ENCODE results near the gene PGF. TPM values are rescaled to one million over a fixed set of nuclear protein-coding genes. Genes with fewer than 3 reads are reported as not detected.
"Not testable (repeated sequence)": the region's sequence is repeated elsewhere in the genome, so short reads cannot be mapped to it uniquely, and the experiment has no call there.

Gene PGF
- total and polyA plus RNA-seq, 4 experiments from 2014 or later, result 0.11 to 0.13 TPM; not detected in 2

- Mint-ChIP-seq H3K4me1 (peaks cover 19 to 34% (median 24%) of the 10 kb centered on the region in 4 donors), H3K36me3 (no peaks in the 10 kb centered on the region), H3K27me3 (peaks cover 2 to 4% of the 10 kb centered on the region in 2 donors), H3K27ac (no peak overlapping the region), H3K4me3 (no peak overlapping the region), H3K9me3 (peaks cover 0 to 8% (median 0%) of the 10 kb centered on the region in 8 donors)
- Histone ChIP-seq H3K4me3 (ENCODE audit: low read length in 2 of 2) (no peak overlapping the region), H3K36me3 (ENCODE audit: insufficient read depth, low read length) (no peaks in the 10 kb centered on the region), H3K9me3 (ENCODE audit: control insufficient read depth in 1 of 2, low read length in 2 of 2) (no peaks in the 10 kb centered on the region), H3K27me3 (ENCODE audit: insufficient read depth, low read length) (no peaks in the 10 kb centered on the region), H3K27ac (ENCODE audit: low read depth, low read length) (no peak overlapping the region), H3K4me1 (ENCODE audit: insufficient read depth, low read length) (peaks cover 15% of the 10 kb centered on the region)
- intact Hi-C loops (cut with micrococcal nuclease), result no loop called here
- CTCF ChIA-PET (ENCODE audit: partially characterized antibody), result interaction anchor here (1.0 to 1.4 kb wide), 2 partner anchors 11 to 189 kb away, joined by 3 read pairs; no protein-coding TSS in a partner anchor
- no peak for DNase-seq
- POLR2A ChIA-PET (ENCODE audit: partially characterized antibody), result interaction anchor here (0.7 kb wide), 1 partner anchor 12 kb away, joined by 4 read pairs; no protein-coding TSS in a partner anchor
Measured at GRCh38 chr14:74934041-74934440, 21.4 kb downstream of the PGF start.

GRCh38 chr14:74932936-74933335, 22.5 kb downstream of the PGF start:
- peaks cover 18 to 31% (median 22%) of the 10 kb centered on the region in 4 donors for H3K4me1 Mint-ChIP-seq
- H3K9me3 Mint-ChIP-seq; H3K27me3 ChIP-seq (ENCODE audit: insufficient read depth, low read length); H3K27me3 Mint-ChIP-seq; H3K36me3 Mint-ChIP-seq; POLR2A ChIA-PET (ENCODE audit: partially characterized antibody); H3K36me3 ChIP-seq (ENCODE audit: insufficient read depth, low read length); H3K9me3 ChIP-seq (ENCODE audit: control insufficient read depth in 1 of 2, low read length in 2 of 2); H3K27ac ChIP-seq (ENCODE audit: low read depth, low read length); DNase-seq; intact Hi-C loops (cut with micrococcal nuclease); H3K4me3 ChIP-seq (ENCODE audit: low read length in 2 of 2); H3K27ac Mint-ChIP-seq; H3K4me3 Mint-ChIP-seq: not testable (repeated sequence)
- CTCF ChIA-PET (ENCODE audit: partially characterized antibody), result interaction anchor here (1.4 kb wide), 1 partner anchor 190 kb away, joined by 3 read pairs; no protein-coding TSS in a partner anchor
- H3K4me1 ChIP-seq (ENCODE audit: insufficient read depth, low read length), result peaks cover 15% of the 10 kb centered on the region

DNA sequence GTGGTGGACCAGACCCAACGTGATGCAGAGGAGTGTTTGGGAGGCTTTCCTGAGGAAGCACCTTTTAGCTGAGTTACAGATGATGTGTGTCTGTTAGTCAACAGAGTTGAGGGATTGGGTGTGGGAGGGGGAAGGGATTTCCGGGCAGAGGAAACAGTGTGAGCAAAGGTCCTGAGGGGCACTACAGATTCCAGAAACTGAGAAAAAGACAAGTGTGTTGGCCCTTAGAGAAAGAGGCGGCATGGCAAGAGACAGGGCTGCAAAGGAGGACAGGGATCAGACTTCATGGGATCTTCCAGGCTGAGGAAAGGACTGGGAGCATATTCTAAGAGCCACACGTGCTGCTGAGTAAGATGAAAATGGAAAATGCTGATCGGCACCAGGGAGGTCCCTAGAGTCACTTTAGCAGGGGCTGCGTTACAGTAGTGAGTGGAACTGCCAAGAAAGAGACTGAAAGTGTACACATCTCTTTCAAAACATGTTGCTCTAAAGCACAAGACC, 22.9 kb downstream of the PGF start:
- POLR2A ChIA-PET (ENCODE audit: partially characterized antibody), result interaction anchor here (0.8 kb wide), 1 partner anchor 9 kb away, joined by 3 read pairs; no protein-coding TSS in a partner anchor
- Histone ChIP-seq H3K4me1 (ENCODE audit: insufficient read depth, low read length) (peaks cover 11% of the 10 kb centered on the region), H3K36me3 (ENCODE audit: insufficient read depth, low read length) (no peaks in the 10 kb centered on the region), H3K4me3 (ENCODE audit: low read length in 2 of 2) (no peak overlapping the region), H3K27ac (ENCODE audit: low read depth, low read length) (no peak overlapping the region), H3K27me3 (ENCODE audit: insufficient read depth, low read length) (no peaks in the 10 kb centered on the region), H3K9me3 (ENCODE audit: control insufficient read depth in 1 of 2, low read length in 2 of 2) (no peaks in the 10 kb centered on the region)
- CTCF ChIA-PET (ENCODE audit: partially characterized antibody), result interaction anchor here (1.3 to 1.4 kb wide), 2 partner anchors 71 to 156 kb away, joined by 3 to 5 read pairs; no protein-coding TSS in a partner anchor
- Mint-ChIP-seq H3K36me3 (no peaks in the 10 kb centered on the region), H3K27ac (peak overlapping the region in 3 of 7 donors; percentile 5 to 15 (median 13)), H3K4me1 (peaks cover 15 to 26% (median 18%) of the 10 kb centered on the region in 4 donors), H3K9me3 (peaks cover 0 to 2% (median 0%) of the 10 kb centered on the region in 8 donors), H3K27me3 (peaks cover 2 to 4% of the 10 kb centered on the region in 2 donors), H3K4me3 (no peak overlapping the region)
- DNase-seq, result no peak
- intact Hi-C loops (cut with micrococcal nuclease), result no loop called here

DNA sequence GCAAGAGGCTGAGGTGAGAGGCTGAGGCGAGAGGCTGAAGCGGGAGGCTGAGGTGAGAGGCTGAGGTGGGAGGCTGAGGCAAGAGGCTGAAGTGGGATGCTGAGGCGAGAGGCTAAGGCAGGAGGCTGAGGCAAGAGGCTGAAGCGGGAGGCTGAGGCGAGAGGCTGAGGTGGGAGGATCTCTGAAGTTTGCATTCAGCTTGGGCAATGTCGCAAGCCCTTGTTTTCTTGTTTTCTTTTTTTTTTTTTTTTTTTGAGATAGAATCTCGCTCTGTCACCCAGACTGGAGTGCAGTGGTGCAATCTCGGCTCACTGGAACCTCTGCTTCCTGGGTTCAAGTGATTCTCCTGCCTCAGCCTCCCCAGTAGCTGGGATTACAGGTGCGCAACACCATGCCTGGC, 23.7 kb downstream of the PGF start:
- H3K9me3 Mint-ChIP-seq; H3K27me3 ChIP-seq (ENCODE audit: insufficient read depth, low read length); DNase-seq; H3K4me3 ChIP-seq (ENCODE audit: low read length in 2 of 2); intact Hi-C loops (cut with micrococcal nuclease); H3K27me3 Mint-ChIP-seq; H3K9me3 ChIP-seq (ENCODE audit: control insufficient read depth in 1 of 2, low read length in 2 of 2); H3K4me1 ChIP-seq (ENCODE audit: insufficient read depth, low read length); H3K4me3 Mint-ChIP-seq; H3K36me3 ChIP-seq (ENCODE audit: insufficient read depth, low read length); H3K36me3 Mint-ChIP-seq; H3K27ac ChIP-seq (ENCODE audit: low read depth, low read length); H3K27ac Mint-ChIP-seq: not testable (repeated sequence)
- POLR2A ChIA-PET (ENCODE audit: partially characterized antibody), result interaction anchor here (0.8 kb wide), 1 partner anchor 10 kb away, joined by 3 read pairs; no protein-coding TSS in a partner anchor
- CTCF ChIA-PET (ENCODE audit: partially characterized antibody), result interaction anchor here (1.2 to 1.4 kb wide), 3 partner anchors 14 to 157 kb away, joined by 3 to 5 read pairs (median 5); no protein-coding TSS in a partner anchor
- peaks cover 9 to 19% (median 11%) of the 10 kb centered on the region in 4 donors for H3K4me1 Mint-ChIP-seq

DNA sequence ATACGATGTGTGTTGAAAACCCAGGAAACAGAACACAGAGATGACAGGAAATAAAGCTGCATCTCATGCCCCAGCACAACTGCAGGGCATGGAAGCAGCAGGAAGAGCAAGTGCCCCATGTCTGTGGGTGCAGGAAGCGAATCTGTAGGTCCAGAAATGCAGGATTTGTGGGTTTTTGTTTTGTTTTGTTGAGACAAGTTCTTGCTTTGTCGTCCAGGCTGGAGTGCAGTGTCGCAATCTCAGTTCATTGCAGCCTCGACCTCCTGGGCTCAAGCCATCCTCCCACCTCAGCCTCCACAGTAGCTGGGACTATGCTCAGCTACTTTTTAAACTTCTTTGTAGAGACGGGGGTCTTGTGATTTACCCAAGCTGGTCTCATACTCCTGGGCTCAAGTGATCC, 26.2 kb downstream of the PGF start:
- CTCF ChIA-PET (ENCODE audit: partially characterized antibody), result interaction anchor here (1.1 to 1.6 kb wide), 3 partner anchors 10 to 68 kb away, joined by 3 read pairs; no protein-coding TSS in a partner anchor
- H3K36me3 Mint-ChIP-seq, result no peaks in the 10 kb centered on the region

GRCh38 chr14:74927225-74927624, 28.2 kb downstream of the PGF start:
- Mint-ChIP-seq H3K27ac (no peak overlapping the region), H3K9me3 (peaks cover 0 to 4% (median 0%) of the 10 kb centered on the region in 8 donors), H3K4me1 (peaks cover 4 to 17% (median 7%) of the 10 kb centered on the region in 4 donors), H3K36me3 (no peaks in the 10 kb centered on the region), H3K4me3 (no peak overlapping the region), H3K27me3 (peaks cover 5 to 10% of the 10 kb centered on the region in 2 donors)
- intact Hi-C loops (cut with micrococcal nuclease), result no loop called here
- ChIA-PET CTCF (ENCODE audit: partially characterized antibody) (no interaction called here), POLR2A (ENCODE audit: partially characterized antibody) (no interaction called here)
- Histone ChIP-seq H3K4me1 (ENCODE audit: insufficient read depth, low read length) (peaks cover under 1% of the 10 kb centered on the region), H3K4me3 (ENCODE audit: low read length in 2 of 2) (no peak overlapping the region), H3K9me3 (ENCODE audit: control insufficient read depth in 1 of 2, low read length in 2 of 2) (no peaks in the 10 kb centered on the region), H3K27ac (ENCODE audit: low read depth, low read length) (no peak overlapping the region), H3K36me3 (ENCODE audit: insufficient read depth, low read length) (no peaks in the 10 kb centered on the region), H3K27me3 (ENCODE audit: insufficient read depth, low read length) (no peaks in the 10 kb centered on the region)
- DNase-seq, result no peak

More for the DNA sequence above, 26.2 kb downstream of the PGF start:
- H3K36me3 ChIP-seq (ENCODE audit: insufficient read depth, low read length), result no peaks in the 10 kb centered on the region
- no peak for DNase-seq
- POLR2A ChIA-PET (ENCODE audit: partially characterized antibody), result no interaction called here
- H3K27me3 ChIP-seq (ENCODE audit: insufficient read depth, low read length), result no peaks in the 10 kb centered on the region
- H3K27ac ChIP-seq (ENCODE audit: low read depth, low read length), result no peak overlapping the region
- intact Hi-C loops (cut with micrococcal nuclease), result no loop called here
- no peaks in the 10 kb centered on the region for H3K9me3 ChIP-seq (ENCODE audit: control insufficient read depth in 1 of 2, low read length in 2 of 2)
- Mint-ChIP-seq H3K4me3 (no peak overlapping the region), H3K4me1 (peaks cover 6 to 16% (median 10%) of the 10 kb centered on the region in 4 donors), H3K27ac (no peak overlapping the region), H3K27me3 (peaks cover 5 to 8% of the 10 kb centered on the region in 2 donors), H3K9me3 (peaks cover 0 to 4% (median 0%) of the 10 kb centered on the region in 8 donors)
- no peak overlapping the region for H3K4me3 ChIP-seq (ENCODE audit: low read length in 2 of 2)
- H3K4me1 ChIP-seq (ENCODE audit: insufficient read depth, low read length), result peaks cover 5% of the 10 kb centered on the region

DNA sequence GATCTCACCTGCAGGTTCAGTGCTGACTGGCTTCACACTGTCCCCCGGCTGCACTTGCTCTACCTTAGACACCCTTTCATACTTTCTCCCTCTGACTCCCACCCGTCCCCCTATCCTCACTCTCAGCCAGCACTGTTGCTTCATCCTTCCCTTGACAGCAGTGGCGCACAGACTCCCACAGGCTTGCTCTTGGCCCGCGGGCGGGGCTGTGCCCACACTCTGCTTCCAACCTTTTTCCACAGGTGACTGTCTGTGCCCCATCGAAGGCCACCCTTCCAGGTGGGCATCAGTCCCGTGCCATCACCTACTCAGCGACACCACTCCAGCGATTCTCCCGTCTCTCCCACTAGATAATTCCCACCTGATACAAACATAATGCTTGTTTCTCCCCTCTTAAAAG, 31.3 kb downstream of the PGF start:
- intact Hi-C loops (cut with micrococcal nuclease), result no loop called here
- Mint-ChIP-seq H3K27ac (peak overlapping the region in 1 of 7 donors; percentile 58), H3K9me3 (peaks cover 0 to 4% (median 0%) of the 10 kb centered on the region in 8 donors), H3K36me3 (no peaks in the 10 kb centered on the region), H3K4me3 (peak overlapping the region in 4 of 8 donors; percentile 23 to 46 (median 40)), H3K27me3 (peaks cover 3 to 10% of the 10 kb centered on the region in 2 donors), H3K4me1 (peaks cover 4 to 9% (median 5%) of the 10 kb centered on the region in 4 donors)
- no peaks in the 10 kb centered on the region for H3K4me1 ChIP-seq (ENCODE audit: insufficient read depth, low read length)
- H3K9me3 ChIP-seq (ENCODE audit: control insufficient read depth in 1 of 2, low read length in 2 of 2), result no peaks in the 10 kb centered on the region
- no peaks in the 10 kb centered on the region for H3K36me3 ChIP-seq (ENCODE audit: insufficient read depth, low read length)
- no peak overlapping the region for H3K4me3 ChIP-seq (ENCODE audit: low read length in 2 of 2)
- DNase-seq, result no peak
- no peak overlapping the region for H3K27ac ChIP-seq (ENCODE audit: low read depth, low read length)
- no peaks in the 10 kb centered on the region for H3K27me3 ChIP-seq (ENCODE audit: insufficient read depth, low read length)
- ChIA-PET CTCF (ENCODE audit: partially characterized antibody) (interaction anchor here (0.8 to 3.7 kb wide), 5 partner anchors 16 to 164 kb away, joined by 3 to 20 read pairs (median 4); no protein-coding TSS in a partner anchor), POLR2A (ENCODE audit: partially characterized antibody) (no interaction called here)
